IMR-90 (cell line): ENCODE measurements around the gene SLC30A9. TPM values are rescaled to one million over a fixed set of nuclear protein-coding genes. Genes with fewer than 3 reads are reported as not detected.

Experiments
- ATAC-seq: fragments of 200-7000 bp; cut with Tn5 transposase; 2 replicates; pipeline ENCODE4 v1.9.1; 2020; ENCODE audit warnings: low read depth, mild to moderate bottlenecking, moderate library complexity
- BruUV-seq: library from RNA; stranded (reverse); fragments of 400-500 nt; replicated peaks from 2 replicates; lab custom pipeline; 2021; lab: Mats Ljungman, UMichigan
- CTCF ChIA-PET: fragments of 300-600 bp; formaldehyde crosslinking; extraction: SDS; loops from one replicate; lab custom pipeline; 2021; ENCODE audit warnings: antibody characterized with exemption; lab: Yijun Ruan, JAX
- POLR2A ChIA-PET: fragments of 300-600 bp; sonication (Branson Sonifier 250); formaldehyde crosslinking; loops from one replicate; lab custom pipeline; 2022; ENCODE audit warnings: antibody characterized with exemption; ENCODE audit not compliant: unreplicated experiment; lab: Charles Lee
- DNase-seq: peaks from one replicate; pipeline ENCODE4 v3.0.0; 2013
- H2AFZ ChIP-seq: replicated peaks from 2 replicates; pipeline ENCODE3; 2013; ENCODE audit warnings: low read length, mild to moderate bottlenecking; ENCODE audit not compliant: poor library complexity
- H2AK5ac ChIP-seq: 2 replicates; pipeline ENCODE4 v1.6.1; 2013; ENCODE audit warnings: low read depth, low read length, inconsistent platforms
- H2AK9ac ChIP-seq: replicated peaks from 2 replicates; pipeline ENCODE3; 2013; ENCODE audit warnings: mild to moderate bottlenecking, low read depth, low read length, moderate library complexity; ENCODE audit not compliant: poor library complexity
- H2BK120ac ChIP-seq: 2 replicates; pipeline ENCODE4 v1.6.1; 2013; ENCODE audit warnings: low read depth, low read length, inconsistent platforms
- H2BK15ac ChIP-seq: 3 replicates; pipeline ENCODE4 v1.6.1; 2013; ENCODE audit warnings: low read depth, low read length, inconsistent platforms
- H2BK20ac ChIP-seq: 2 replicates; pipeline ENCODE4 v1.6.1; 2013; ENCODE audit warnings: low read depth, mild to moderate bottlenecking, inconsistent platforms, low read length, moderate library complexity
- H2BK5ac ChIP-seq: 2 replicates; pipeline ENCODE4 v1.6.1; 2013; ENCODE audit warnings: mild to moderate bottlenecking, low read depth, low read length, inconsistent platforms; ENCODE audit not compliant: poor library complexity, severe bottlenecking
- H3K14ac ChIP-seq: replicated peaks from 2 replicates; pipeline ENCODE4 v1.6.1; 2013; ENCODE audit warnings: low read depth, low read length, inconsistent platforms
- H3K18ac ChIP-seq: 2 replicates; pipeline ENCODE4 v1.6.1; 2013; ENCODE audit warnings: low read depth, low read length, control low read depth
- H3K23ac ChIP-seq: 2 replicates; pipeline ENCODE4 v1.6.1; 2013; ENCODE audit warnings: low read depth, low read length, inconsistent platforms
- H3K27ac ChIP-seq: 2 replicates; pipeline ENCODE4 v1.5.1; 2013; ENCODE audit warnings: mild to moderate bottlenecking, control low read depth, low read length; ENCODE audit not compliant: insufficient read depth
- H3K27me3 ChIP-seq: 2 replicates; pipeline ENCODE4 v1.6.1; 2013; ENCODE audit warnings: low read length; ENCODE audit not compliant: control insufficient read depth, insufficient read depth
- H3K36me3 ChIP-seq: 2 replicates; pipeline ENCODE4 v1.6.1; 2013; ENCODE audit warnings: low read length, mixed read lengths; ENCODE audit not compliant: control insufficient read depth, insufficient read depth
- H3K4ac ChIP-seq: 2 replicates; pipeline ENCODE4 v1.6.1; 2013; ENCODE audit warnings: low read depth, low read length, inconsistent platforms
- H3K4me1 ChIP-seq: 2 replicates; pipeline ENCODE4 v1.6.1; 2013; ENCODE audit warnings: low read length, mixed read lengths; ENCODE audit not compliant: control insufficient read depth, insufficient read depth
- H3K4me2 ChIP-seq: 2 replicates; pipeline ENCODE4 v1.6.1; 2013; ENCODE audit warnings: low read depth, mild to moderate bottlenecking, control low read depth, low read length, moderate library complexity
- H3K4me3 ChIP-seq: 2 replicates; pipeline ENCODE4 v1.5.1; 2013; ENCODE audit warnings: low read depth, mild to moderate bottlenecking, control low read depth, low read length, moderate library complexity; ENCODE audit not compliant: insufficient read depth
- H3K56ac ChIP-seq: 2 replicates; pipeline ENCODE4 v1.6.1; 2013; ENCODE audit warnings: low read length, inconsistent platforms; ENCODE audit not compliant: insufficient read depth; ENCODE audit errors: extremely low read depth
- H3K79me1 ChIP-seq, 2 experiments: 2 replicates each; pipeline ENCODE4 v1.6.1; 2013; ENCODE audit warnings: low read length in 2 of 2, inconsistent platforms in 1 of 2, low read depth in 1 of 2
- H3K9ac ChIP-seq: 2 replicates; pipeline ENCODE4 v1.6.1; 2013; ENCODE audit warnings: low read depth, low read length, control low read depth
- H3K9me1 ChIP-seq: 2 replicates; pipeline ENCODE4 v1.6.1; 2013; ENCODE audit warnings: low read length, inconsistent platforms; ENCODE audit not compliant: insufficient read depth
- H3K9me3 ChIP-seq: 2 replicates; pipeline ENCODE4 v1.6.1; 2013; ENCODE audit warnings: low read length; ENCODE audit not compliant: control insufficient read depth, insufficient read depth
- H4K20me1 ChIP-seq: 2 replicates; pipeline ENCODE4 v1.6.1; 2013; ENCODE audit warnings: low read length, inconsistent platforms; ENCODE audit not compliant: insufficient read depth
- H4K5ac ChIP-seq: 2 replicates; pipeline ENCODE4 v1.6.1; 2013; ENCODE audit warnings: mild to moderate bottlenecking, low read depth, low read length, control low read depth
- H4K8ac ChIP-seq, 2 experiments: 2 replicates each; pipeline ENCODE4 v1.6.1; 2013; ENCODE audit warnings: low read depth in 2 of 2, low read length in 2 of 2, control low read depth in 1 of 2, inconsistent platforms in 1 of 2
- H4K91ac ChIP-seq: 2 replicates; pipeline ENCODE4 v1.6.1; 2013; ENCODE audit warnings: low read depth, low read length, inconsistent platforms; ENCODE audit not compliant: insufficient read depth
- CEBPB ChIP-seq: IDR thresholded peaks from 2 replicates; pipeline ENCODE4 v1.6.1; 2012; ENCODE audit warnings: low read depth, low read length, improper control_type of control experiment
- CHD1 ChIP-seq: IDR thresholded peaks from 2 replicates; pipeline ENCODE4 v1.6.1; 2012; ENCODE audit warnings: low read depth, low read length, improper control_type of control experiment
- CTCF ChIP-seq: conservative IDR thresholded peaks from 2 replicates; pipeline ENCODE4 v1.5.1; 2012; ENCODE audit warnings: mild to moderate bottlenecking, low read depth, low read length, improper control_type of control experiment
- FOS ChIP-seq: fragments of 150-350 bp; IDR thresholded peaks from 2 replicates; pipeline ENCODE4 v1.6.1; 2016; ENCODE audit warnings: low read depth, low read length
- MAFK ChIP-seq: IDR thresholded peaks from 2 replicates; pipeline ENCODE4 v1.6.1; 2012; ENCODE audit warnings: low read depth, low read length, improper control_type of control experiment
- MAZ ChIP-seq: IDR thresholded peaks from 2 replicates; pipeline ENCODE4 v1.6.1; 2012; ENCODE audit warnings: low read depth, mild to moderate bottlenecking, low read length, improper control_type of control experiment, moderate library complexity, borderline replicate concordance
- MXI1 ChIP-seq: IDR thresholded peaks from 2 replicates; pipeline ENCODE4 v1.6.1; 2012; ENCODE audit warnings: low read depth, mild to moderate bottlenecking, low read length, moderate library complexity, borderline replicate concordance
- POLR2A ChIP-seq: IDR thresholded peaks from 2 replicates; pipeline ENCODE4 v1.6.1; 2012; ENCODE audit warnings: mild to moderate bottlenecking, low read depth, low read length
- RCOR1 ChIP-seq: IDR thresholded peaks from 2 replicates; pipeline ENCODE4 v1.6.1; 2012; ENCODE audit warnings: mild to moderate bottlenecking, low read length, improper control_type of control experiment; ENCODE audit not compliant: insufficient replicate concordance
- WGBS, 2 experiments: methylation state at CpG; one replicate each; pipeline versions ENCODE4 v1.1.5 to v1.1.7; 2013; ENCODE audit warnings: missing lambda C conversion rate in 2 of 2; ENCODE audit not compliant: insufficient read length in 1 of 2; ENCODE audit errors: extremely low coverage in 2 of 2; 5-methylcytosine and 5-hydroxymethylcytosine counted together
- dilution Hi-C: fragments of 300-500 bp; cut with HindIII; formaldehyde crosslinking; loops from one replicate; pipeline ENCODE4 v1.14.3; 2018; ENCODE audit warnings: low sequenced_read_pairs; ENCODE audit not compliant: unreplicated experiment
- in situ Hi-C: fragments of 300-500 bp; cut with MboI; formaldehyde crosslinking; loops from 3 replicates; pipeline ENCODE4 v1.14.3; 2019; ENCODE audit warnings: low sequenced_read_pairs, inconsistent platforms, mixed read lengths
- intact Hi-C: fragments of 100-400 bp; cut with micrococcal nuclease; formaldehyde crosslinking; loops from 2 replicates; pipeline ENCODE4 v1.10.0; 2022
- polyA plus RNA-seq, 3 experiments: library from polyadenylated mRNA; depleted of rRNA; stranded (reverse); fragments of >200 nt; gene quantifications; 2 replicates each; pipeline ENCODE4 v1.2.3, GENCODE V29; 2012; ENCODE audit warnings: low replicate concordance in 1 of 3
- total RNA-seq: library from RNA; depleted of rRNA; stranded (reverse); fragments of >200 nt; gene quantifications from 2 replicates; pipeline ENCODE4 v1.2.3, GENCODE V29; 2012

SLC30A9 gene
- total and polyA plus RNA-seq, 2 of the 4 experiments (the other 2 are of a cell fraction), result 32.0 to 72.6 TPM

GRCh38 chr4:42119886-42120285 is 129.6 kb downstream of the SLC30A9 start:
- no peaks in the 10 kb centered on the region for H4K20me1 ChIP-seq
- dilution Hi-C loops, result no loop called here

More at GRCh38 chr4:42119886-42120285, 129.6 kb downstream of the SLC30A9 start:
- in situ Hi-C loops, result no loop called here
- no peak overlapping the region for H3K9ac ChIP-seq
- no peak overlapping the region for H2AK5ac ChIP-seq
- 75% methylated on average over 6 of the region's 12 CpGs; no CpG with 5 or more reads in 1 of the 2 experiments for WGBS, 2 experiments
- no peak overlapping the region for H4K5ac ChIP-seq
- no peak overlapping the region for H3K18ac ChIP-seq
- no peak overlapping the region for H3K4me2 ChIP-seq
- H2BK20ac ChIP-seq, result no peak overlapping the region
- no peak overlapping the region for H2AFZ ChIP-seq
- no peaks in the 10 kb centered on the region for H3K36me3 ChIP-seq
- BruUV-seq, result no TSS peak
- H4K8ac ChIP-seq, result no peak overlapping the region
- CTCF ChIA-PET, result no interaction called here
- no peak for TF ChIP-seq CHD1
- TF ChIP-seq MXI1, result no peak
- no peak for TF ChIP-seq MAZ
- TF ChIP-seq MAFK, result no peak
- no peak for TF ChIP-seq RCOR1
- TF ChIP-seq FOS, result no peak
- TF ChIP-seq CTCF, result no peak
- no peak for TF ChIP-seq CEBPB
- TF ChIP-seq POLR2A, result no peak
- no peak overlapping the region for H4K91ac ChIP-seq
- H3K23ac ChIP-seq, result no peak overlapping the region
- no peak overlapping the region for H3K14ac ChIP-seq
- no peaks in the 10 kb centered on the region for H3K79me1 ChIP-seq
- no peaks in the 10 kb centered on the region for H3K9me1 ChIP-seq
- no peak for ATAC-seq
- no peak for DNase-seq
- no peak overlapping the region for H2BK5ac ChIP-seq
- H3K27ac ChIP-seq, result no peak overlapping the region
- no peak overlapping the region for H2BK15ac ChIP-seq
- no peak overlapping the region for H3K56ac ChIP-seq
- H3K4me3 ChIP-seq, result no peak overlapping the region
- H3K4ac ChIP-seq, result no peak overlapping the region
- H2BK120ac ChIP-seq, result no peak overlapping the region
- no peak overlapping the region for H2AK9ac ChIP-seq
- POLR2A ChIA-PET, result no interaction called here
- no peaks in the 10 kb centered on the region for H3K4me1 ChIP-seq
- H3K27me3 ChIP-seq, result peaks cover 11% of the 10 kb centered on the region
- intact Hi-C loops, result no loop called here
- no peaks in the 10 kb centered on the region for H3K9me3 ChIP-seq
